Natural killer cell treated with Interleukin-12 subunit alpha and Interleukin-12 subunit beta and Interleukin-15 and Interleukin-18, amount 100 ng/mL, for 72 hours (primary cell): ENCODE results near the gene SHB. TPM values are rescaled to one million over a fixed set of nuclear protein-coding genes. Genes with fewer than 3 reads are reported as not detected.
A peak's percentile ranks its signal among the peaks of the same experiment; 100 is the strongest.
"Not testable (repeated sequence)": the region's sequence is repeated elsewhere in the genome, so short reads cannot be mapped to it uniquely, and the experiment has no call there.

Experiments used
- ATAC-seq, 2 donors: fragments of 150-1000 bp; cut with Tn5 transposase in 1 of 2; sonication (Bioruptor Pico), chemical (Tn5 transposase) in 1 of 2; 2 replicates each; pipeline ENCODE4 v1.10.0; 2021
- DNase-seq: peaks from one replicate; pipeline ENCODE4 v3.0.0; 2022; ENCODE audit warnings: low spot score
- H3K27ac Mint-ChIP-seq, 2 donors: 1 replicate in 1 of 2; 2 replicates in 1 of 2; pipeline ENCODE4 v1.8.0; 2022; ENCODE audit warnings: mixed read lengths in 2 of 2, mild to moderate bottlenecking in 1 of 2, moderate library complexity in 1 of 2
- H3K27me3 Mint-ChIP-seq, 2 donors: 1 replicate in 1 of 2; 2 replicates in 1 of 2; pipeline ENCODE4 v1.8.0; 2022; ENCODE audit warnings: mixed read lengths in 2 of 2
- H3K36me3 Mint-ChIP-seq: one replicate; pipeline ENCODE4 v1.8.0; 2022; ENCODE audit warnings: mixed read lengths
- H3K4me1 Mint-ChIP-seq, 2 donors: 1 replicate in 1 of 2; 2 replicates in 1 of 2; pipeline ENCODE4 v1.8.0; 2022; ENCODE audit warnings: low read depth in 2 of 2, mixed read lengths in 2 of 2, mild to moderate bottlenecking in 1 of 2
- H3K4me3 Mint-ChIP-seq: one replicate; pipeline ENCODE4 v1.8.0; 2022; ENCODE audit warnings: mixed read lengths
- H3K9me3 Mint-ChIP-seq: 2 replicates; pipeline ENCODE4 v1.8.0; 2022; ENCODE audit warnings: mixed read lengths
- total RNA-seq, 2 donors: library from RNA; stranded (reverse); gene quantifications; one replicate each; pipeline ENCODE4 v1.2.3, GENCODE V29; 2022

Gene SHB
- total RNA-seq, 2 donors from 2014 or later, result 0.14 to 1.6 TPM

GRCh38 chr9:37967014-37967760 is 101.8 kb downstream of the SHB start:
- Mint-ChIP-seq H3K36me3 (no peaks in the 10 kb centered on the region), H3K27me3 (no peaks in the 10 kb centered on the region), H3K27ac (no peak overlapping the region), H3K4me1 (peaks cover 30 to 36% of the 10 kb centered on the region in 2 donors), H3K9me3 (no peaks in the 10 kb centered on the region), H3K4me3 (no peak overlapping the region)
- DNase-seq (no peak), ATAC-seq (no peak)

GRCh38 chr9:37966412-37967013 is 102.5 kb downstream of the SHB start:
- Mint-ChIP-seq H3K4me3 (no peak overlapping the region), H3K9me3 (no peaks in the 10 kb centered on the region), H3K4me1 (peaks cover 33 to 40% of the 10 kb centered on the region in 2 donors), H3K27me3 (no peaks in the 10 kb centered on the region), H3K27ac (peak overlapping the region in 1 of 2 donors; percentile 60), H3K36me3 (no peaks in the 10 kb centered on the region)
- ATAC-seq (no peak), DNase-seq (no peak)

DNA sequence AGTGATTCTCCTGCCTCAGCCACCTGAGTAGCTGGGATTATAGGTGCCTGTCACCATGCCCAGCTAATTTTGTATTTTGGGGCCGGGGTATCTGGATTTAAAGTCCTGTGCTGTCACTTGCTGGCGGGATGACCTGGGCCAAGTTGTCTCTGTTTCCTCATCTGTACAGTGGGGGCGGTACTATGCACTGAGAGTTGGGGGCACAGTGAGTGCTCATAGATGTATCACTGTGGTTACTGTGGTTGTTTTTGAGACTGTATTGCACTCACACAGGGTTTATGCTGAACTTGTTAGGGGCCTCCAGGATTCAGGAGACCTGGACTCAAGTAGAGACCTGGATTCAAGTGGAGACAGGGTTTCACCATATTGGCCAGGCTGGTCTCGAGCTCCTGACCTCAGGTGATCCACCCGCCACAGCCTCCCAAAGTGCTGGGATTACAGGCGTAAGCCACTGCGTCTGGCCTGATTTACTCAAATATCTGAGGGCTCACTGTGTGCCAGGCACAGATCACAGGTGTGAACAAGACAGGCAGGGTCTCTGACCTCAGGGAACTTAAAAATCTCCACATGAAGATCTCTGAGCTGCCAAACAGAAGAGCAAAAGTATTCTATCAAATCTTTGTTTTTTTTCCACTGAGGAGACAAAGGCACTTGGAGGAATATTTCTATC is 103.2 kb downstream of the SHB start:
- H3K36me3 Mint-ChIP-seq, DNase-seq, H3K9me3 Mint-ChIP-seq, H3K27me3 Mint-ChIP-seq: not testable (repeated sequence)
- H3K4me3 Mint-ChIP-seq, result peak overlapping the region; percentile 38
- peaks cover 40 to 47% of the 10 kb centered on the region in 2 donors for H3K4me1 Mint-ChIP-seq
- H3K27ac Mint-ChIP-seq, result peak overlapping the region in 1 of 2 donors; percentile 60
- peak; percentile 60 to 78 for ATAC-seq

DNA sequence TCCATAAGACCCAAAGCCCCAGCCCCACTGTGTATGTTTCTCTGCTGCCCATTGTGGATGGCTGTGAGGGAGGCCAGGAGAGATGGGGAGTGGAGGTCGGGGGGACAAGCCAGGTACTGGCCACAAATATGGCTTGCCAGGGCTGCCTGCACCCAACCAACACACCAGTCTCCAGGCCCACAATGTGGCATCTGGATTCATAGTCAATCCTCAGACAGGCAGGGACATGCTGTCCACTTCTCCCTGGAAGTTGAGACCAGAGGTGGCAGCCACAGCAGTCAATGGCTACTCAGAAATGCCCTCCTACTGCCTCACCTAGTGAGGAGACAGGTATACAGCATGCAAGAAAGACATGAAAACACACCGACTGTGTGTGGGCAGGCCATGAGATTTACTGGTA is 103.9 kb downstream of the SHB start:
- ATAC-seq (no peak), DNase-seq (no peak)
- Mint-ChIP-seq H3K27ac (peak overlapping the region in 1 of 2 donors; percentile 60), H3K27me3 (no peaks in the 10 kb centered on the region), H3K4me1 (peaks cover 40 to 47% of the 10 kb centered on the region in 2 donors), H3K9me3 (no peaks in the 10 kb centered on the region), H3K4me3 (no peak overlapping the region), H3K36me3 (no peaks in the 10 kb centered on the region)

DNA sequence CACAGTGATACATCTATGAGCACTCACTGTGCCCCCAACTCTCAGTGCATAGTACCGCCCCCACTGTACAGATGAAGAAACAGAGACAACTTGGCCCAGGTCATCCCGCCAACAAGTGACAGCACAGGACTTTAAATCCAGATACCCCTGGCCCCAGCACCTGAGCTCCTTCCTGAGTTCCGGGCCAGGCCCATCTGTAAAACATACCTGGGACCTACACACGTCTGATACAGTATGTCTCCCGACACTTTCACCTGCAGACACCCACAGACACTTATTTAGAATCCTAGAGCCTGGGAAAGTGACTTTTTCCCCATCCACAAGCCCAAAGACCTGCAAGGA is 104.3 kb downstream of the SHB start:
- H3K27ac Mint-ChIP-seq, result peak overlapping the region in 1 of 2 donors; percentile 60
- no peaks in the 10 kb centered on the region for H3K27me3 Mint-ChIP-seq
- DNase-seq (no peak), ATAC-seq (peak in 1 of 2 donors; percentile 28)
- peak overlapping the region; percentile 38 for H3K4me3 Mint-ChIP-seq
- H3K36me3 Mint-ChIP-seq, result no peaks in the 10 kb centered on the region
- H3K9me3 Mint-ChIP-seq, result no peaks in the 10 kb centered on the region
- peaks cover 40 to 47% of the 10 kb centered on the region in 2 donors for H3K4me1 Mint-ChIP-seq

- peak overlapping the region; percentile 38 for H3K4me3 Mint-ChIP-seq
- no peaks in the 10 kb centered on the region for H3K27me3 Mint-ChIP-seq
- ATAC-seq (peak in 1 of 2 donors; percentile 18), DNase-seq (no peak)
- no peaks in the 10 kb centered on the region for H3K9me3 Mint-ChIP-seq
- no peaks in the 10 kb centered on the region for H3K36me3 Mint-ChIP-seq
- H3K4me1 Mint-ChIP-seq, result peaks cover 40 to 47% of the 10 kb centered on the region in 2 donors
- peak overlapping the region; percentile 43 to 60 for H3K27ac Mint-ChIP-seq
These were observed 104.9 kb downstream of the SHB start for GRCh38 chr9:37963936-37964739.

GRCh38 chr9:37961351-37961750 is 107.7 kb downstream of the SHB start:
- H3K36me3 Mint-ChIP-seq, result no peaks in the 10 kb centered on the region
- ATAC-seq, result no peak
- H3K27ac Mint-ChIP-seq, result peak overlapping the region in 1 of 2 donors; percentile 18
- DNase-seq, result no peak
- no peak overlapping the region for H3K4me3 Mint-ChIP-seq
- no peaks in the 10 kb centered on the region for H3K9me3 Mint-ChIP-seq
- H3K4me1 Mint-ChIP-seq, result peaks cover 36 to 37% of the 10 kb centered on the region in 2 donors
- H3K27me3 Mint-ChIP-seq, result no peaks in the 10 kb centered on the region

DNA sequence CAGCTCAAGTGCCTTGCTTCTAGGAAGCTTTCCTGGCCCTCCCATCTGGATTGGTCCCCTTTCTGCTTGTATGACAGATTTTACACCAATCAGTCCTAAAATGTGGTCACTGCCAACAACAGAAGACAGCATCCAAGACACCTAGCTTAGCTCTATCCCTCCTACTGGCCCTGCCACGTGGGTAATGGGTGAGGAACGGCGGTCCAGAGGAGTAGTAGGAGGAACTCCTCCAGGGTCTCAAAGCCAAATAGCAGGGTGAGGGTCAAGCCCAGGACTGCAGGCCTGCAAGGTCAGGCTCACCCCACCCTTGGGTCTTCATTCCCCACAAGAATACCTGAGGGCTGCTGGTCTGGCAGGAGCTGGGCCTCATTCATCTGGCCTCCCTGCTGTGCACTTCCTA is 108.4 kb downstream of the SHB start:
- ATAC-seq (no peak), DNase-seq (no peak)
- Mint-ChIP-seq H3K4me1 (peaks cover 29 to 31% of the 10 kb centered on the region in 2 donors), H3K27me3 (no peaks in the 10 kb centered on the region), H3K27ac (no peak overlapping the region), H3K9me3 (no peaks in the 10 kb centered on the region), H3K4me3 (no peak overlapping the region), H3K36me3 (no peaks in the 10 kb centered on the region)

DNA sequence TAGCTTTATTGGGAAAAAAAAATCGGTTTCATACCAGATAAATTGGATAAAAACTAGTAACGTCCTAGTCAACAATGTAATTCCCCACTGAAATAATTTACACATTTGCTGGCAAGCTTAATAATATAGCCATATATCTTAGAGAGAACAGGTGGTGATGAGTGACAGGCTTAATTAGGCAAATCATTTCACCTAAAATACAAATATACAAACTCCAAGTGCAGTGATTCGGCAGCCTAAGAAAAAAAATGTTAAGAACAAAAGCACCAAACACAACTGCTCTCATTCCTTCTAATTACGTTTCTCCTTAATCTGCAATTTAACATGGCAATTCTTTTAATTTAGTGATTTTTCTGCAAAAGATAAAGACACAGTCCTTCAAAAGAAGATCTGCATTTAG is 109.1 kb downstream of the SHB start:
- no peak overlapping the region for H3K4me3 Mint-ChIP-seq
- no peak for DNase-seq
- H3K9me3 Mint-ChIP-seq, result no peaks in the 10 kb centered on the region
- H3K27ac Mint-ChIP-seq, result no peak overlapping the region
- H3K4me1 Mint-ChIP-seq, result peaks cover 24 to 28% of the 10 kb centered on the region in 2 donors
- no peaks in the 10 kb centered on the region for H3K36me3 Mint-ChIP-seq
- no peaks in the 10 kb centered on the region for H3K27me3 Mint-ChIP-seq
- ATAC-seq, result no peak

GRCh38 chr9:37958154-37958553 is 110.9 kb downstream of the SHB start:
- ATAC-seq, result no peak
- H3K4me3 Mint-ChIP-seq, result no peak overlapping the region

DNA sequence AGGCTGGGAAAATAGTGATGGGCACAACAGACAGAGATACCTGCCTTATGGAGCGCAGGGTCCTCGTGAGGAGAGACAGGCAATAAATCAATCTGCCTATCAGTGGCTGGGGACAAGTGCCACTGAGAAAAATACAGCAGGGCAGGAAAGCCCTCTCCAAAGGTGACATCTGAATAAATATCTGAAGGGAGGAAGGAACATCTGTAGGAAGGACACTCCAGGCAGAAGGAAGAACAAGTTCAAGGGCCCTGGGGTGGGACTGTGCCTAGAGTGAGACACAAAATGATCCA is 111.4 kb downstream of the SHB start:
- Mint-ChIP-seq H3K4me3 (no peak overlapping the region), H3K9me3 (no peaks in the 10 kb centered on the region), H3K27me3 (no peaks in the 10 kb centered on the region), H3K36me3 (no peaks in the 10 kb centered on the region), H3K4me1 (peaks cover 29 to 33% of the 10 kb centered on the region in 2 donors), H3K27ac (peak overlapping the region in 1 of 2 donors; percentile 17)
- ATAC-seq (no peak), DNase-seq (no peak)

More at GRCh38 chr9:37958154-37958553, 110.9 kb downstream of the SHB start:
- H3K27ac Mint-ChIP-seq, result peak overlapping the region in 1 of 2 donors; percentile 17
- peaks cover 24 to 28% of the 10 kb centered on the region in 2 donors for H3K4me1 Mint-ChIP-seq
- H3K27me3 Mint-ChIP-seq, result no peaks in the 10 kb centered on the region
- DNase-seq, result no peak
- no peaks in the 10 kb centered on the region for H3K9me3 Mint-ChIP-seq
- no peaks in the 10 kb centered on the region for H3K36me3 Mint-ChIP-seq

DNA sequence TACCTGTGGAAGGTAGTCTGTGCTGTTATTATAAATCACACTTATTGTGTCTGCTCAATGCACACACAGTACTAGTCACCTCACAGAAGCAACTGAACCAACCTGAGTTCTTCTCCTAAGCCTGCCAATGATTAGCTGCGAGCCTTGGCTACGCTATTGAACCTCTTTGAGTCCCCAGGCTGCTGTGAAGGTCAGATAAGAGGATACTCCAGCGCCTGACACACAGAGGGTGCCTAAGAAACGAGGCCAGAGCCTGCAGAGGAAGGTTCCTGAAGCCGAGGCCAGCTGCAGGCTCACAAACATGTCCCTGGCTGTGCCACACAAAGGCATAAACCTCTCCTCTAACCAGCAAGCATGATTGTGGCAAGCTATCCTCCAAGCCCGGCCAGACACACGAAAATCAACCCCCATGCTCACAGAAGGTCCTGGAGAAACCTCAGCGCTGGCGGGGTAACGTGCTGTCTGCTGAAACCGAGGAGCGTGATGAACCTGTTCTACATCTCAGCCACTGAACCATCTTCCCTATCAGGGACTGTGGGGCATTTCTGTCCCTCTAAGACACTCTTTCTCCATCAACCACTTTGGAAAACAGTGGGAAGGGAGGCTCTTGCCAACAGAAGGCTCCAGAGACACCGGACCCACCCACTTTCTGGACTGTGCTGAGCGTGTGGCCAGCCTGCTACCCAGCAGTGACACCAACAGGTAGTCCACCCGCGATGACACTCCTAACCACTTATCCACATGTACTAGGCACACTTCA is 111.9 kb downstream of the SHB start:
- Mint-ChIP-seq H3K27me3 (no peaks in the 10 kb centered on the region), H3K9me3 (no peaks in the 10 kb centered on the region), H3K36me3 (no peaks in the 10 kb centered on the region), H3K4me1 (peaks cover 31 to 38% of the 10 kb centered on the region in 2 donors), H3K27ac (peak overlapping the region in 1 of 2 donors; percentile 17), H3K4me3 (no peak overlapping the region)
- DNase-seq (no peak), ATAC-seq (no peak)

- Mint-ChIP-seq H3K9me3 (no peaks in the 10 kb centered on the region), H3K4me3 (no peak overlapping the region), H3K27ac (no peak overlapping the region), H3K4me1 (peaks cover 27 to 38% of the 10 kb centered on the region in 2 donors), H3K36me3 (no peaks in the 10 kb centered on the region), H3K27me3 (no peaks in the 10 kb centered on the region)
- ATAC-seq (no peak), DNase-seq (no peak)
These were observed 112.6 kb downstream of the SHB start for GRCh38 chr9:37956423-37956820.
